ENCODE data around the gene PGM2. TPM values are rescaled to one million over a fixed set of nuclear protein-coding genes. Genes with fewer than 3 reads are reported as not detected.

The PGM2 gene
- polyA plus RNA-seq, 1 of the 3 experiments (the other 2 are of a cell fraction): 12.7 TPM

GRCh38 chr4:37882665-37883296 is 56.3 kb downstream of the PGM2 start:
- WGBS (ENCODE audit: low lambda C conversion rate): 49% methylated on average over 4 of the region's 4 CpGs
- H3K36me3 ChIP-seq (replicated peaks in 1 of 2; ENCODE audit: control insufficient read depth in 1 of 2, insufficient read depth in 2 of 2, low read length in 1 of 2): no peaks in the 10 kb centered on the region
- CTCF ChIA-PET: no interaction called here
- H3K27ac ChIP-seq (ENCODE audit: low read depth in 2 of 2, low read length in 1 of 2): no peak overlapping the region
- no peaks in the 10 kb centered on the region for H4K20me1 ChIP-seq (ENCODE audit: insufficient read depth)
- H3K79me2 ChIP-seq (ENCODE audit: insufficient read depth): no peaks in the 10 kb centered on the region
- H3K4me1 ChIP-seq (ENCODE audit: control insufficient read depth in 1 of 2, insufficient read depth in 2 of 2, low read depth in 1 of 2, low read length in 1 of 2): no peaks in the 10 kb centered on the region
- H3K9me2 ChIP-seq: no peaks in the 10 kb centered on the region
- no peak overlapping the region for H3K9ac ChIP-seq
- no peaks in the 10 kb centered on the region for H3K9me3 ChIP-seq
- H3F3A ChIP-seq (replicated peaks; ENCODE audit: insufficient read depth): peaks cover 5% of the 10 kb centered on the region
- POLR2A ChIA-PET: no interaction called here
- H3K4me2 ChIP-seq: no peak overlapping the region
- TF ChIP-seq RXRA (IDR thresholded peaks at IDR 0.05; ENCODE audit: borderline replicate concordance, low read depth) (no peak), NFIC (IDR thresholded peaks at IDR 0.05; ENCODE audit: borderline replicate concordance) (peak; percentile 40; the same call in 1 of the 2 replicates), MXI1 (IDR thresholded peaks at IDR 0.05; ENCODE audit: low read depth, low read length) (no peak), SMC3 (IDR thresholded peaks at IDR 0.05; ENCODE audit: low read depth, low read length) (no peak), CTCF (IDR thresholded peaks at IDR 0.05) (peak; percentile 48), TCF12 (IDR thresholded peaks at IDR 0.05) (no peak), NRF1 (IDR thresholded peaks at IDR 0.05; ENCODE audit: low read depth, low read length) (no peak), ELF1 (IDR thresholded peaks at IDR 0.05) (no peak), MEF2A (IDR thresholded peaks at IDR 0.05; ENCODE audit: borderline replicate concordance, low read depth) (no peak), CHD2 (IDR thresholded peaks at IDR 0.05; ENCODE audit: low read length, partially characterized antibody) (no peak), TEAD4 (IDR thresholded peaks at IDR 0.05; ENCODE audit: borderline replicate concordance, insufficient read depth) (no peak), FOXJ3 (CRISPR knock-in tag; IDR thresholded peaks at IDR 0.05) (no peak)
- no peak overlapping the region for H3K4me3 ChIP-seq (ENCODE audit: low read depth in 2 of 2, low read length in 1 of 2)
- H3K27me3 ChIP-seq (ENCODE audit: insufficient read depth): peaks cover 18% of the 10 kb centered on the region; the same call in 1 of the 2 replicates
- no peak for DNase-seq
- H2AFZ ChIP-seq (ENCODE audit: low read depth): no peak overlapping the region

GRCh38 chr4:37884855-37885487 is 58.5 kb downstream of the PGM2 start:
- CTCF ChIA-PET: no interaction called here
- POLR2A ChIA-PET: no interaction called here
- H3K4me1 ChIP-seq (ENCODE audit: control insufficient read depth in 1 of 2, insufficient read depth in 2 of 2, low read depth in 1 of 2, low read length in 1 of 2): peaks cover 0 to 3% of the 10 kb centered on the region in 2 experiments; a peak in 1 of 4 replicates
- H3K79me2 ChIP-seq (ENCODE audit: insufficient read depth): no peaks in the 10 kb centered on the region
- no peak overlapping the region for H3K4me3 ChIP-seq (ENCODE audit: low read depth in 2 of 2, low read length in 1 of 2)
- no peak overlapping the region for H3K27ac ChIP-seq (ENCODE audit: low read depth in 2 of 2, low read length in 1 of 2)
- H3K9me3 ChIP-seq: no peaks in the 10 kb centered on the region
- DNase-seq: no peak
- H3F3A ChIP-seq (replicated peaks; ENCODE audit: insufficient read depth): peaks cover 5% of the 10 kb centered on the region
- H3K9me2 ChIP-seq: no peaks in the 10 kb centered on the region
- TF ChIP-seq TCF12 (IDR thresholded peaks at IDR 0.05) (no peak), NRF1 (IDR thresholded peaks at IDR 0.05; ENCODE audit: low read depth, low read length) (no peak), MEF2A (IDR thresholded peaks at IDR 0.05; ENCODE audit: borderline replicate concordance, low read depth) (no peak), RXRA (IDR thresholded peaks at IDR 0.05; ENCODE audit: borderline replicate concordance, low read depth) (no peak), FOXM1 (IDR thresholded peaks at IDR 0.05; ENCODE audit: low read depth) (no peak), REST (IDR thresholded peaks at IDR 0.05; ENCODE audit: low read depth, low read length) (no peak), FOXJ3 (CRISPR knock-in tag; IDR thresholded peaks at IDR 0.05) (no peak), NFIC (IDR thresholded peaks at IDR 0.05; ENCODE audit: borderline replicate concordance) (no peak), ELF1 (IDR thresholded peaks at IDR 0.05) (no peak), TAF1 (IDR thresholded peaks at IDR 0.05; ENCODE audit: borderline replicate concordance, low read depth, low read length) (no peak)
- no peak overlapping the region for H3K4me2 ChIP-seq
- no peak overlapping the region for H2AFZ ChIP-seq (ENCODE audit: low read depth)
- no peaks in the 10 kb centered on the region for H3K36me3 ChIP-seq (replicated peaks in 1 of 2; ENCODE audit: control insufficient read depth in 1 of 2, insufficient read depth in 2 of 2, low read length in 1 of 2)
- H3K9ac ChIP-seq: no peak overlapping the region
- H4K20me1 ChIP-seq (ENCODE audit: insufficient read depth): no peaks in the 10 kb centered on the region
- WGBS (ENCODE audit: low lambda C conversion rate): 57% methylated on average over 3 of the region's 3 CpGs
- peaks cover 34% of the 10 kb centered on the region for H3K27me3 ChIP-seq (ENCODE audit: insufficient read depth)

Data from SK-N-SH (cell line).